DMS 273 treated with DMSO at 0.1 percent for 48 hours (cell line): ENCODE data around the gene SLC5A8.

Source experiments
- DNase-seq: peaks from one replicate; lab custom pipeline; 2025; lab: John Stamatoyannopoulos, UW

The SLC5A8 gene, protein sequence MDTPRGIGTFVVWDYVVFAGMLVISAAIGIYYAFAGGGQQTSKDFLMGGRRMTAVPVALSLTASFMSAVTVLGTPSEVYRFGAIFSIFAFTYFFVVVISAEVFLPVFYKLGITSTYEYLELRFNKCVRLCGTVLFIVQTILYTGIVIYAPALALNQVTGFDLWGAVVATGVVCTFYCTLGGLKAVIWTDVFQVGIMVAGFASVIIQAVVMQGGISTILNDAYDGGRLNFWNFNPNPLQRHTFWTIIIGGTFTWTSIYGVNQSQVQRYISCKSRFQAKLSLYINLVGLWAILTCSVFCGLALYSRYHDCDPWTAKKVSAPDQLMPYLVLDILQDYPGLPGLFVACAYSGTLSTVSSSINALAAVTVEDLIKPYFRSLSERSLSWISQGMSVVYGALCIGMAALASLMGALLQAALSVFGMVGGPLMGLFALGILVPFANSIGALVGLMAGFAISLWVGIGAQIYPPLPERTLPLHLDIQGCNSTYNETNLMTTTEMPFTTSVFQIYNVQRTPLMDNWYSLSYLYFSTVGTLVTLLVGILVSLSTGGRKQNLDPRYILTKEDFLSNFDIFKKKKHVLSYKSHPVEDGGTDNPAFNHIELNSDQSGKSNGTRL

GRCh38 chr12:101209319-101210302, at the start of gene SLC5A8:
SLC5A8 (minus strand) TSS chr12:101210238; CDS start chr12:101209848, 390 bp downstream.
- DNase-seq, result no peak

DNA sequence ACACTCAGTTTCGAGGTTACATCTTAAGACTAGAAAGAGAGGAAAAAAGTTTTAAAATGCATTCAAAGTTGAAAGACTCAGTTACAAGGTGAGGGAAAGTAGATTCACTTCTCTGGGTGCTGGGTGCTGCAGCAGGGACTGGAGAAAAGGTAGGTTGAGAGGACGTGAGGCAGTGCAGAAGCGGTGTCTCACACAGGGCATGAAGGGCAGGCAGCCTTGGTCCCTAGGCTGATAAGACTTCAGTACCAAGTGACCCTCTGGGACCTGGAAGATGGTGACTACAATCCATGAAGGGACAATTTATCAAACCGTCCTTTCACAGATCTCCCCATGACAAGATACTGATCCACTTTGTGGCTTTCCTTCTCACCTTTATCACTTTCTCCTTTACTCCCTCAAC, 47.3 kb upstream of the SLC5A8 start:
- no peak for DNase-seq

GRCh38 chr12:101256266-101256665, 46.2 kb upstream of the SLC5A8 start:
- DNase-seq, result no peak

GRCh38 chr12:101243616-101244015, 33.6 kb upstream of the SLC5A8 start:
- no peak for DNase-seq

GRCh38 chr12:101243074-101243473, 33.0 kb upstream of the SLC5A8 start:
- no peak for DNase-seq

DNA sequence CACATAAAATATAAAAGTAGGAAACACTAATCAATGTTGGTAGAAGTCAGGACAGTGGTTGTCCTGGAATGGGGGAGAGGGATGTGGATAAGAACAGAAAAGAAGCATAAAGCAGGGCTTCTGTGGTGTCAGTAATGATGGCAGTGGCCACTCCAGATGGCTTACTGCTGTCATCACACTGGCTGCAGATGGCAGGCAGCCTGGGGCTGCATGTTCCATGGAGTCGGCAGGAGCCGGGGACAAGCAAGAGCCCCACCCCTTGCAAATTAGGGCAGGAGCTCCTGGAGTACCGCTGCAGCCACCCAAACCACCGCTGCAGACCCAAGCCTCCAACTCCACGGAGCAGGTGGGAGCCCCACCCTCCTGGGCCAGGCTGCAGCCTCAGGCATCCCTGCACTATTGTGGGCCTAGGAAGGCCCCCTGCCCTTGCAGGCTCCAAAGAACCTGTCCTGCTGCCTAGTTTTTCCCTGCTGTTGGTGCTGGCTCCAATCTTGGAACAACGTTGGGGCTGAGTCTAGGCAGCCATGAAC, 28.8 kb upstream of the SLC5A8 start:
- peak; percentile 43 for DNase-seq

GRCh38 chr12:101238306-101238705, 28.3 kb upstream of the SLC5A8 start:
- DNase-seq, result peak; percentile 93

- no peak for DNase-seq
Measured at GRCh38 chr12:101235686-101236085, 25.6 kb upstream of the SLC5A8 start.

DNA sequence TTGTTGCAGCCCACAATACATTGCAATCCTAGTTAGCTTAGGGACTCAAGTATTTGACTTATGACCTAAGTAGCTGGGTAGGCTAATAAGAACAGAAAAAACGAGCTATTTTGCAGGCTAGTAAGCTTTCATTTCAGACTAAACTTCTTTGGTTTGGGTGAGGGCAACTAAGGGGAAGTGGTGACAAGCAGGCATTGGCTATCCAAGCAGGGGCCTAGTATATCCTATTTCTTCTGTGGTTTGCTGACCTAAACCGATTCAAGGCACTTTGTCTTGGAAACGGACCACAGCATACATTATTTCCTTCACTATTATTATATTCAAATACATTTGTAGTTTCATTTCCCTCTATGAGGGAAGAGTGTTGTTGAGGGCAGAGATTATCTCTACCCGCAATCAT, 21.6 kb upstream of the SLC5A8 start:
- no peak for DNase-seq

DNA sequence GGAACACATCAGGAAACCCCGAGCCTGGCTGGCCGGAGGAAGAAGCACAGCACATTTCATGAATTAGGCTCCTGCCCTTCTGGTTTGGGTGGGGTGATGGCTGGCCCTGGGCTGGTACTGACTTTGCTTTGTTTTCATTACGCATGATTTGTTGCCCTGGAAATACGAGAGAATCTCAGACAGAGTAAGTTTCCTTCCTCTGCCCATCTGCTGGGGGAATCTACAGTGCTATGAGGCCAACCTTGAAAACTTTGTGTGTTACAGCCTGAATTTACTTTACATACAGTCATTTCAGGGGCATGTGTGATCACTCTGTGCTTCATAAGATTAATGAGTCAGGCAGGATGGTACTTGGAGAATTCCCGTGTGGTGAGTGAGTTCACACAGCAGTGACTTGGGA, 20.5 kb upstream of the SLC5A8 start:
- DNase-seq, result no peak

- DNase-seq, result no peak
Measured at GRCh38 chr12:101229841-101230241, 19.8 kb upstream of the SLC5A8 start.

- DNase-seq, result no peak
Measured at GRCh38 chr12:101221301-101221700, 11.3 kb upstream of the SLC5A8 start.

DNA sequence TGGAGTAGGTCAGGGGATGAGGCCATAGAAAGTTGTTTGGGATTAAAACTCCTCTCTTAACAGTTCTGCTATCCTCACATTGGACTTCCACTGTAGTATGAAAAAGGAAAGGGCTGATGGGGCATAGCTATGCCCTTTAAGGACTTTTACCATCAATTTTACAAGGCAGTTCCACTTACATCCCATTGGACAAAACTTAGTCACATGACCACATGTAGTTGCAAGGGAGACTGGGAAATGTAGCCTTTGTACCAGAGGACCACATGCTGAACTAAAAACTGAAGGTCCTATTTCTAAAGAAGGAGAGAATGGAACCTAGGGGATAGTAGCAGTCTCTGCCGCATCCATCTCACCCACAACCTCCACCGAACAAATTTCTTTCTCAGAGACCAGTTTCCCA, 6.8 kb upstream of the SLC5A8 start:
- no peak for DNase-seq

GRCh38 chr12:101207086-101207780, 2.8 kb downstream of the SLC5A8 start:
- DNase-seq, result no peak

DNA sequence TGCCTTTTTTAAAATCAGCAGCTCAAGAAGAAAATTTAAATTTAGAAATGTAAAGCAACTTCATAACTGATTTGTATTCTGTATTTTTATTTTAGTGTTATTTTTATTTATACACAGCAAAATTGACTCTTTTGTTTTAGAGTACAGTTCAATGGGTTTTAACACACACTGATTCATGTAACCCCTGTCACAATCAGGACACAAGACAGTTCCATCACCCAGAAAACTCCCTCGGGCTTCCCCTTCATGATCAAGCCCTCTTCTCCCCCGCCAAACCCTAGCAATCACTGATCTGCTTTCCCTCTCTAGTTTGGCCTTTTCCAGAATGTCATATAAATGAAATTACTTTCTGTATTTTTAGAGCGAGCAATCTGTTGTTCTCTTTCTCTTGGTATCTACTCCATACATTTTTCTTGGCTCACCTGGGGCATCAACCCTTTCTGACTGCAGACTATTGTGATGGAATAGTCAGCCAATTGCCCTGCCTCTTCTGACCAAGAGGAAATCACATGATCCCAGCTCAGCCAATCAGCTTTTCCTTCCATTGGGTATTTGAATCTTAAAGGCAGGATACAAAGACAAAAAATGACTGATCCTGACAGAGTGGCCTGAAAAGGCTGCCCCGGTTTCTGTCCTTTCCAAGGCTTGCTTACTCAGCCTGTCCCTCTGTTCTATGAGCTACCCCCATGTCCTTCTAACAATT, 5.3 kb downstream of the SLC5A8 start:
- no peak for DNase-seq

DNA sequence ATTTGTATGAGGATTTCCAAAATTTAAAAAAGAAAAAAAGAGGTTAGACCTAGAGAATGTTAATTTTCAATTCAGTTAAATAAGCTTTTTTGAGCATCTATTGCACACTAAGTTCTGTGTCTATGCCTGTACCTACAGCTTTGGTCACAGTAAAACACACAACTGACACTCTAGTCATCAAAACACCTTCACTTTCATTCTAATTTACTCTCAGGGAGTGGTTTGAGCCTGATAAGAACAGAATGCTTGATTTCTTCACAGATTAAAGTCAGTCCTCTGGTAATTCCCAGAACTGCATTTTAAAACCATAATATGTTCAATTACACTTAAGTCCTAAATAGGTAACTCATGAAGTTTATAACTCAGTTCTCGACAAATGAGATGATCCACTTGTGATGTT, 9.2 kb downstream of the SLC5A8 start:
- DNase-seq, result no peak

DNA sequence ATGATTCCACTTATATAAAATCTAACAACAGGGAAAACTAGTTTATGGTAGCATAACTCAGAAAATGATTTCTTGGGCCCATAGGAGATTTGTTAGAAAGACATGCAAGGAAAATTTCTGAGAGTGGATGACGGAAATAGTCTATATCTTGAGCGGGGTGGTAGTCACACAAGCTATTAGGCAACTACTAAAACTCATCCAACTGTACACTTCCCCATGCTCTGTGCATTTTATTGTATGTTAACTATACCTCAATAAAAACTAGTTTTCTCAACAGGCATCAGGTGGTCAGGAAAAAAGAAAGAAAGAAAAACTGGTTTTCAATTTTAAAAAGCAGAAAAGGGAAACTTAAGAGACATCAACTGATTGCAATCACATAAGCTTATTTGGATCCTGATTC, 9.9 kb downstream of the SLC5A8 start:
- no peak for DNase-seq

GRCh38 chr12:101186291-101186690, 23.7 kb downstream of the SLC5A8 start:
- DNase-seq, result no peak

GRCh38 chr12:101181776-101182175, 28.3 kb downstream of the SLC5A8 start:
- no peak for DNase-seq

DNA sequence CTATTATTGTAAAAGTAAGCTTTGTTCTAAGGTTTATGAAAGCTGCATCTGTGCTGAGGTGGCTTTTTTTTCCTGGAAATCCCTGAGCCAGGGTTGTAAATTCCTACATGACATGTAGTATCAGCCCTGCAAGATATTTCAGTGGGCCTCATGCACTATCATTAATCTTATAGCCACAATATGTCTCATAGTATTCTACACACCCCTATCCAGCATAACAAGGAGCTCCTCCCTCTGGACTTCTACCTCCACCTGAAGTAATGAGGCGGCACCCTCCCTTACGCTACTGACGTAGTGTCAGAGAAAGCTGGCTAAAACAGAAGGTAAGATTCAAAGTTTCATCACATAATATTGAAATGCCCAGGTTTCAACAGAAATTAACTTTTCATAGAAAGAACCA, 35.5 kb downstream of the SLC5A8 start:
- no peak for DNase-seq

- no peak for DNase-seq
Measured at GRCh38 chr12:101173197-101173749, 36.8 kb downstream of the SLC5A8 start.
